Nucleus accumbens (tissue), 56 donors: ENCODE results near the gene HSPB1.
"Not testable (repeated sequence)": the region's sequence is repeated elsewhere in the genome, so short reads cannot be mapped to it uniquely, and the experiment has no call there.

Experiments
- DNase-seq, 56 donors: peaks; one replicate each; lab custom pipeline; 2025; lab: John Stamatoyannopoulos, UW

Gene HSPB1

GRCh38 chr7:76329479-76329878, 27.0 kb downstream of the HSPB1 start:
- DNase-seq = no peak

GRCh38 chr7:76330261-76330660, 27.8 kb downstream of the HSPB1 start:
- DNase-seq = no peak

GRCh38 chr7:76330673-76331072, 28.2 kb downstream of the HSPB1 start:
- no peak for DNase-seq

- no peak for DNase-seq
These were observed 29.6 kb downstream of the HSPB1 start for GRCh38 chr7:76332078-76332477.

- DNase-seq = peak in 1 of 56 donors; percentile 12
These were observed 31.1 kb downstream of the HSPB1 start for GRCh38 chr7:76333511-76334101.

- no peak for DNase-seq
These were observed 32.0 kb downstream of the HSPB1 start for GRCh38 chr7:76334320-76334967.

GRCh38 chr7:76335417-76335816, 32.9 kb downstream of the HSPB1 start:
- not testable (repeated sequence) for DNase-seq

- no peak for DNase-seq
These were observed 33.6 kb downstream of the HSPB1 start for GRCh38 chr7:76336094-76336493.

GRCh38 chr7:76337147-76337546, 34.7 kb downstream of the HSPB1 start:
- no peak for DNase-seq

- DNase-seq = peak in 1 of 56 donors; percentile 4
These were observed 36.0 kb downstream of the HSPB1 start for GRCh38 chr7:76338298-76339084.

GRCh38 chr7:76340617-76341131, 38.2 kb downstream of the HSPB1 start:
- DNase-seq = no peak

- DNase-seq = no peak
These were observed 39.7 kb downstream of the HSPB1 start for GRCh38 chr7:76342222-76342621.

GRCh38 chr7:76343294-76343930, 40.9 kb downstream of the HSPB1 start:
- no peak for DNase-seq

GRCh38 chr7:76343931-76344321, 41.5 kb downstream of the HSPB1 start:
- no peak for DNase-seq

GRCh38 chr7:76346097-76346496, 43.6 kb downstream of the HSPB1 start:
- no peak for DNase-seq

GRCh38 chr7:76346778-76347177, 44.3 kb downstream of the HSPB1 start:
- DNase-seq = no peak

- no peak for DNase-seq
These were observed 45.2 kb downstream of the HSPB1 start for GRCh38 chr7:76347710-76348109.

GRCh38 chr7:76349313-76349885, 46.9 kb downstream of the HSPB1 start:
- DNase-seq = no peak

- no peak for DNase-seq
These were observed 48.9 kb downstream of the HSPB1 start for GRCh38 chr7:76351372-76351771.

- DNase-seq = peak in 15 of 56 donors; percentile 2 to 40 (median 22)
These were observed 49.7 kb downstream of the HSPB1 start for GRCh38 chr7:76352193-76352592.

GRCh38 chr7:76353744-76354143, 51.3 kb downstream of the HSPB1 start:
- DNase-seq = no peak
